Left colon (tissue), 2 donors: Measurements from ENCODE around the gene RUNDC1. TPM values are rescaled to one million over a fixed set of nuclear protein-coding genes. Genes with fewer than 3 reads are reported as not detected.
A peak's percentile ranks its signal among the peaks of the same experiment; 100 is the strongest.
"Not testable (repeated sequence)": the region's sequence is repeated elsewhere in the genome, so short reads cannot be mapped to it uniquely, and the experiment has no call there.

Source experiments
- ATAC-seq: fragments of 200-7000 bp; cut with Tn5 transposase; one replicate; pipeline ENCODE4 v1.9.1; 2020; ENCODE audit warnings: mild to moderate bottlenecking, moderate library complexity
- DNase-seq, 2 donors: peaks; one replicate each; pipeline ENCODE4 v3.0.0-alpha.2; 2020
- intact Hi-C, 2 donors: fragments of 100-400 bp; cut with DNase I in 1 of 2; cut with micrococcal nuclease in 1 of 2; formaldehyde crosslinking; loops; one replicate each; pipeline versions ENCODE4 v1.11.2 to v1.14.0; 2022; cut with DNase I, micrococcal nuclease
- long read RNA-seq: library from polyadenylated mRNA; unstranded; transcript quantifications from one replicate; pipeline ENCODE4 v2.0.0, GENCODE V29; 2021
- total RNA-seq, 2 donors: library from RNA; stranded (reverse); fragmentation: NEBNext Ultra II Directional; extraction: Animal tissue kit (Norgen Biotek cat#: 25700); gene quantifications; one replicate each; pipeline ENCODE4 v1.2.1, GENCODE V29; 2021
- donor health status: DM: no; HTN: no; CAD: no.
- donor health status: DM: yes; HTN: yes; CAD: no.

RUNDC1 gene
- total RNA-seq: 10 to 100 TPM; 24.2 to 25.2 TPM
- long read RNA-seq, transcript RUNDC1-201 (5 exons, 3,828 nt): major isoform, 37 of 73 reads
- long read RNA-seq, partial matches to known transcripts: 26 of 73 reads
- long read RNA-seq, other reads (novel, unspliced or antisense): 6 of 73 reads

- ATAC-seq: peak; percentile 86
- DNase-seq: peak; percentile 97 to 99
- intact Hi-C loops: no loop called here
Observed at GRCh38 chr17:42980274-42980765, at the start of gene RUNDC1. Gene RUNDC1, plus strand, starts transcription at chr17:42980565. Its CDS starts 12 bp downstream, at chr17:42980577.

GRCh38 chr17:42937712-42938596 is 42.4 kb upstream of the RUNDC1 start:
- DNase-seq (peak in 1 of 2 donors; percentile 23), ATAC-seq (peak; percentile 77)
- intact Hi-C loops: loop anchor here (5.0 to 10.0 kb wide), 2 partner anchors 91 to 213 kb away; no protein-coding TSS in a partner anchor

- intact Hi-C loops: no loop called here
- no peak for ATAC-seq
- DNase-seq: no peak
Observed at GRCh38 chr17:42944211-42944610, 36.2 kb upstream of the RUNDC1 start.

DNA sequence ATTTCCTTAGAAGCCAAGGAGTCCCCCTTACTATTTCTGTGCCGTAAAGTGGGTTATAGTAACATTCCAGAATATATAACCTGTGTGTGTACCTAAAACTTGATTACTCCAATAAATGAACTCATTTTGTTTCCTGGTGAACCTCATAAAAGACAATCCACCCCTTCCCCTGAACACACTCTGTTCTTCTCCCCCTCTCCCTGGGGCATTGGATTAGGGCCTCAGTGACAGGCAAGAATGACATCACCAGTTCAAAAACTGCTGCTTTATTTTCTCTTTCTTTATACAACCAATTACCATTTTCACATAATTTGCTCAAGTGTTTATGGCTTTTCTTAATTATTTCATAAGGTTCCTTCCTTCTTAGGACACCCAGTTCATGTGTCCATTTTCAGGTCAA is 33.6 kb upstream of the RUNDC1 start:
- ATAC-seq: peak; percentile 30
- no peak for DNase-seq
- intact Hi-C loops: no loop called here

GRCh38 chr17:42950044-42950783 is 30.2 kb upstream of the RUNDC1 start:
- intact Hi-C loops: no loop called here

GRCh38 chr17:42953669-42954068 is 26.7 kb upstream of the RUNDC1 start:
- DNase-seq (peak in 1 of 2 donors; percentile 22), ATAC-seq (peak; percentile 60)
- intact Hi-C loops: no loop called here

More at GRCh38 chr17:42950044-42950783, 30.2 kb upstream of the RUNDC1 start:
- no peak for ATAC-seq
- DNase-seq: no peak

DNA sequence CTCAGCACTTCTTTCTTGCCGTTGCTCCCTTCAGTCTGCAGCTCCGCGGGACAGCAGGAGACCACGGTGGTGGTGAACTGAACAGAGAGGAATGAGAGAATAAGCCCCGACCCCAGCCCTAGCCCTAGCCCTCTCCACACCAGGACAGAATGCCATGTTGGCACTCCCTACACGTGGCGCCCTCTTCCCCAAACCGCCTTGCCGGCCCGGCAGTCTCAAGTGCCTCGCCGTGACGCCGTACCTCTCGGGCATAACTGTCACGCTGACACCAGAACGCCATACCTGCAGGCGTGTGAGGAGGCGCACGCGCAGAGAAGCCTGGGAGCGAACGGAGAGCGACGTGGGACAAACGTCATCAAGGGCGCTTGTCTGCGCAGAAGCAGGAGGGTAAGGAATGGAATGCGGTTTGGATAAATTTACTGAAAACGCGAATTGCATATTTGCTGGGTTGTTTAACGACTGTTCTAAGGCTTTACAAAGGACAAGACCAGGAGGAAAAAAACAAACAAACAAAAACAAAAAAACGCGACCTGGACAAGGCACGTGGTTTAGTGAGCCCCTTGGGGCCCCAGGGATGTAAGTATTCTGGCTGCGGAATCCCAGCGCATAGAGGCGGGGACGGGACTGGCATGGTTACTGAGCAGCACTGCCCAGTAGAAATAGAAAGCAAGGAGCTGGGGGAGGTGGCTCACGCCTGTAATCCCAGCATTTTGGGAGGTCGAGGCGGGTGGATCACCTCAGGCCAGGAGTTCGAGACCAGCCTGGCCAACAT is 16.0 kb upstream of the RUNDC1 start, which contains the start of gene AARSD1:
TSS of gene AARSD1 (minus strand) at position 294 of the 772 bp plus-strand sequence. CDS start at position 280, 14 bp downstream.
- ATAC-seq (peak; percentile 99), DNase-seq (peak; percentile 92 to 94)
- intact Hi-C loops: no loop called here

DNA sequence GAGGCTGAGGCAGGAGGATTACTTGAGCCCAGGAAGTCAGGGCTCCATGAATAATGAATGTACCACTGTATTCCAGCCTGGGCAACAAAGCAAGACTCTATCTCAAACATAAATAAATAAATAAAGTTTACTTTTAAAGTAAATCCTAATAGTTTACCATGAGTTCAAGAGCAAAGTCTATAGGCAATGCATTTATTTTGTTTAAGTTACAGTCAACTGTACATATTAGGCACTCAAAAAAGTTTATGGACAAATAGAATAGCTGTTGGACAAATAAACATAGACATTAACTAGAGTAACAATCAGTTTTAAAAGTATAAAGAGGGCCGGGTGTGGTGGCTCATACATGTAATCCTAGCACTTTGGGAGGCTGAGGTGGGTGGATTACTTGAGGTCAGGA is 12.4 kb upstream of the RUNDC1 start:
- intact Hi-C loops: no loop called here
- DNase-seq: no peak
- no peak for ATAC-seq

- intact Hi-C loops: no loop called here
- DNase-seq: no peak
- no peak for ATAC-seq
Observed at GRCh38 chr17:42969001-42969581, 11.3 kb upstream of the RUNDC1 start.

- DNase-seq (no peak), ATAC-seq (no peak)
- intact Hi-C loops: no loop called here
Observed at GRCh38 chr17:42971589-42971988, 8.8 kb upstream of the RUNDC1 start.

- ATAC-seq, DNase-seq, intact Hi-C loops: not testable (repeated sequence)
Observed at GRCh38 chr17:42973323-42973722, 7.0 kb upstream of the RUNDC1 start.

DNA sequence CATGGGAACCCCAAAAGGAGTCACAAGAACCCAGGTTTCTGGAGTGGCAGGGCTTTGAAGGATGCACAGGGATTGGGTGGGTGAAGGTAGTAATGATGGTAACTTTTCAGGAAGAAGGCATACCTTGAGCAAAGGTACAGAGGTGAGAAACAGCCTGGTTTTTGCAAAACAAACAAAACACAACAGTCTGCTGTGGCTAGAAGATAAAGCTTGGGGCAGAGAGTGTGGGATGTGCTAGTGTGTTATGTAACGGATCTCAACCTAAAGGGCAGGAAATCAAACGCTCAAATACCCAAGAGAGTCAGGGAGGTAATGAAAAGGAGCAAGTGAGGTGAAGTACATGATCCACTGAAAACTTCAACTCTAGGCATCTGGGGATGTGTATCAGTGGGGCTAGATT is 5.1 kb upstream of the RUNDC1 start:
- DNase-seq: no peak
- intact Hi-C loops: no loop called here

DNA sequence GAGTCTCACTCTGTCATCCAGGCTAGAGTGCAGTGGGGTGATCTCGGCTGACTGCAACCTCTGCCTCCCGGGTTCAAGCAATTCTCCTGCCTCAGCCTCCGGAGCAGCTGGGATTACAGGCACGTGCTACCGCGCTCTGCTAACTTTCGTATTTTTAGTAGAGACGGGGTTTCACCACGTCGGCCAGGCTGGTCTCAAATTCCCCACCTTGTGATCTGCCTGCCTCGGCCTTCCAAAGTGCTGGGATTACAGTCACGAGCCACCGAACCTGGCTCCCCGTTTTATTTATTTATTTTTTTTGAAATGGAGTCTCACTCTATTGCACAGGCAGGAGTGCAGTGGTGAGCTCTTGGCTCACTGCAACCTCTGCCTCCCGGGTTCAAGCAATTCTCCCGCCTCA is 4.7 kb upstream of the RUNDC1 start:
- DNase-seq, ATAC-seq, intact Hi-C loops: not testable (repeated sequence)

More for the DNA sequence above, 5.1 kb upstream of the RUNDC1 start:
- no peak for ATAC-seq

DNA sequence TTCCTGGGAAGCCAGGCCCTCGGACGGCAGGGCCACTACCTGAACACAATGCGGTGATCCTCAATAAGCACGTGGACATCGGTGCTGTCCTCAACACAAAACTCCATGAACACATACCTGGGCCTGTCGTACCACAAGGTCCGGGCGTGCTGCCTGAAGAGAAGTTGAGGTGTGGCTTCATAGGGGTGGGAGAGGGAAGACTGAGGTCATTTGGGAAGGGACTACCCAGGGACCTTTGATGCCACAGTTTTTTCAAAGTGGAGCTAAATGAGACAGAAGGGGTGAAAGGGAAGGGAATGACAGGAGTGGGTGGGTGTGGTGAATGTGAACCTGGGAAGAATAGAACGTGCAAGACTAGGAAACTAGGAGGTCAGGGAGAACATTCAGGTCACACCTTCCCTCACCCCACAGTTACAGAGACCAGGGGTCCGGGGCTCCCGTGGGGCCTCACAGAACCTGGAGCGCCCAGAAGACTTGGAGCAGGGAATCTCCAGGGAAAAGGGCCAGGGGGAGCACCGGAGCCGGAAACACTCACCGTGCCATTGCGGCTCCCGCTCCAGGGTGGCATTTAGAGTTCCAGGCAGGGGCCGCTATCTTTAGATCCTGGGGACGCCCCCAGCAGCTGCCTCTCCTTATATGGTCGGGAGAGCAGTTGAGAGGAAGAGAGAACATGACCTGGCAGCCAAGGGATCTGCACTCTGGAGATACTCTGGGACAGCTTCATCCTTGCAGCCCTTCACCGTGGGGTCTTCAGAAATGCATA is 673 bp upstream of the RUNDC1 start, which contains the start of gene PTGES3L:
TSS of gene PTGES3L (minus strand) at position 570 of the 763 bp plus-strand sequence. CDS start at position 543, 27 bp downstream.
- ATAC-seq: peak; percentile 44

GRCh38 chr17:42980766-42981397 is 517 bp downstream of the RUNDC1 start:
- DNase-seq: peak; percentile 73 to 74
- ATAC-seq: peak; percentile 63
- intact Hi-C loops: no loop called here

More for the DNA sequence above, 673 bp upstream of the RUNDC1 start, which contains the start of gene PTGES3L:
- intact Hi-C loops: no loop called here
- DNase-seq: peak; percentile 66 to 80

- no peak for ATAC-seq
- intact Hi-C loops: no loop called here
- no peak for DNase-seq
Observed at GRCh38 chr17:42982266-42982665, 1.9 kb downstream of the RUNDC1 start.

GRCh38 chr17:42985225-42985624 is 4.9 kb downstream of the RUNDC1 start:
- intact Hi-C loops: no loop called here
- ATAC-seq: no peak
- no peak for DNase-seq
